Activated CD8-positive, alpha-beta memory T cell treated with anti-CD3 and anti-CD28 coated beads, Interleukin-2, amount 50 U/mL, for 1 hour (primary cell): ENCODE data around the gene HNRNPH1.

Experiments used
- DNase-seq: peaks from one replicate; pipeline ENCODE4 v3.0.0-alpha.2; 2020; ENCODE audit errors: extremely low read depth

HNRNPH1 gene

DNA sequence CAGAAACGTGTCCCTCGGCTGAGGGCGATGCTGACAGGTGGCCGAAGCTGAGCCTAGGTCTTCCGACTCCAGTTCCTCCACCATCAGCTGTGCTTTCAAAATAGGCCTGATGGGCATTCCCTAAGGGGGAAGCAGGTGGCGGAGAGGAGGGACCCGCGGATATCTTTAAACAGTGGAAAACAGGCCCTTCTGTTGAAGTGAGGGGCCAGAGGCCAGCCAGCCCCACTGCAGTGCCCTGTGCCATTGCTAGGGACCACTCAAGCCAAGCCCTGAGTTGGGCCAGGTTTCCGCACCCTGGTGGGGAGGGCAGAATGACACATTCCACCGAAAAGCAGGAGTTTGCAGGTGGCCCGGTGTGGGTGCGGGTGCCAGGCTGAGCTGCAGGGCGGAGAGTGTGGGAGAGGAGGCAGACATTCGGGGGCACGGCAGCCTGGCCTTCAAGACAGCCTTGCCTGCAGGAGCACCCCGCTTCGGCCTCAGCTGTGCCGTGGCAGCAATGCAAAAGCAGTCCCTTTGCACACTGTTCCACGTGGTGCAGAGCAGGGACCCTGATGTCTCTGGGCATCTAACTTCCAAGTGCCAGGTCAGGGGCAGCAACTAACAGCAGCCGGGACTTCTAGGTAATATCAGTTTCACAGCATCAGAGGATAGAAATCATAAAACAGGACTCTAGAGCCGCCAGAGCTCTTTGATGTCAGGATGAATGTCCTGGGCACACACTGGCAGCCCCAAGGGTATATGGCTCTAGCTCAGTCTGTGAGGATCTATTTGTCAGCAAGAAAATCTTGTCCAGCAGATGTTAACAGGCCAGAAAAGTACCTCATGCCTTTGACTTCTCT lies 17.2 kb downstream of the HNRNPH1 start:
- no peak for DNase-seq

DNA sequence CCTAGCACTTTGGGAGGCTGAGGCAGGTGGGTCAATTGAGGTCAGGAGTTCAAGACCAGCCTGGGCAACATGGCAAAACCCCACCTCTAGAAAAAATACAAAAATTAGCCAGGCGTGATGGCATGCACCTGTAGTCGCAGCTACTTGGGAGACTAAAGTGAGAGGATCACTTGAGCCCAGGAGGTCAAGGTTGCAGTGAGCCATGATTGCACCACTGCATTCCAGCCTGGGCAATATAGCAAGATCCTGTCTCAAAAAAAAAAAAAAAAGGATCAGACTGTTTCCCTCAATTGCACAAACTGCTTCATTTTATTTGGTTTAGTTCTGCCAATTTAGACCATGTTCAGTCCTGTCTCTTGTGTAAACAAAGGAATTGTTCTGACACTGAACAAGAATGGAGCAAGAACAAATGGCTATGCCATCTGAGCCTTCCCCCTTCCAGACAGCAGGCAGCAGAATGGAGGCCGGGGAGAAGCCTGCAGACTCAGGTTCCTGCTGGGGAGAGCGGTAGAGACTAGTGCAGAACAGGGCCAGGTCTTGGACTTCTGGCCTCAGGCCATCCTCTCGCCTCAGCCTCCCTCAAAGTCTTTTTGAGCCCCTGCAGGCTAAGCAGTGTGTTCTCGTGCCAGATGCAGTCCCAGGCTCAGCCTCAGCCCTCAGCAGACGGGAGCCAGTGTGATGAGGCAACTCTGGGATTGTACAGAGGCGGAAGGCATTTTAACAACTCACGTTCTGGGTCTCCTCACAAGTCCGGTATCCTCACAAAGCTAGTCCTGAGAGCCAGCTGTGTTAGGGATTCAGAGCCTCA lies 18.2 kb downstream of the HNRNPH1 start:
- no peak for DNase-seq

DNA sequence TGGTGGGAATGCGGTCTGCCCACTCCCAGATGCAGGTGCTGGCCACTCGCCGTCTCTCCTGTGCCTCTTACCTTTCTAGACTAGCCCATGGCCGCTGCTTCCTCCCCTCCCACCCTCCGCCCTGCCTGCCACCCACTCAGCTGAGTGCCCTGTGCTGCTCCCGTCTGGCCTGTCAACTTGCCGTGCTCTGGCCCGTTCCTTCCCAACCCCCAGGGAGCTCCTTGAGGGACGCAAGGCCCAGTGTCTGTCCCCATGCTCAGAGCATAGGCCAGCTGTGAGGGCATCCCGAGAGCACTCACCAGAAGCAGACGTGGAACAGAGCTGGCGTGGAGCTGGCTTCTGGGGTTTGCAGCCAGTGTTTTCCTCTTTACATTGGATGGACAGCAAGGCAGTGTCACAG lies 20.2 kb downstream of the HNRNPH1 start:
- no peak for DNase-seq

DNA sequence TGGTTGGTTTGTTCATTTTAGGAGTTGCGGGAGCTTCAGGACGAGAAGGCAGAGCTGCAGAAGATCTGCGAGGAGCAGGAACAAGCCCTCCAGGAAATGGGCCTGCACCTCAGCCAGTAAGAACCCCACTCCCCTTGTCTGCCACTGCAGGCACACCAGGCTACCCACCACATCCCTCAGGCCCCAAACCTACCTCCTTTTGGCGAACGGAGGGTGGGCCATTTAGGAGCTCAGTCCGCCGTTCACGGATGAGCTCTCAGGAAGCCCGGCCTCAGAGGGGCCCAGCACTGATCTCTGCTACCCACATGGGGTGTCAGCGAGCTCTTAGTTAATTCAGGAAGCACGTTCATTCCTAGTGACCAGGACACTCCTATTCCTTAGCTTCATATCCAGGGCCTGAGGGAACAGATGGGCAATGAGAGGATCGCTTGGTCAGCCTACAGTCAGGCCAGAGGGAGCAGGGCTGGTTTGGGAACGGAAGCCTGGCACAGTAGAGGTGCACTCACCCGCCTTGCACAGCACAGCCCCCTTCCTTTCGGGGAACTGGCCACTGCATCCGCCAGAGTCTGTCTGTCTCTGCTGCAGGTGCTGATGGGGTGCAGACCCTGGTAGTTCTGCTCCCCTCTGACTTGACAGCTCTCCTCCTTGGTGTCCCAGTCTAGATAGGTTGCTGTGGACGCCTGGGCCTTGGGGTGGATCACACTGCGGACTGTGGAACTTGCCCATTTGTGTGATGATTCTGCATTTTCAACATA lies 21.4 kb downstream of the HNRNPH1 start:
- DNase-seq: no peak

DNA sequence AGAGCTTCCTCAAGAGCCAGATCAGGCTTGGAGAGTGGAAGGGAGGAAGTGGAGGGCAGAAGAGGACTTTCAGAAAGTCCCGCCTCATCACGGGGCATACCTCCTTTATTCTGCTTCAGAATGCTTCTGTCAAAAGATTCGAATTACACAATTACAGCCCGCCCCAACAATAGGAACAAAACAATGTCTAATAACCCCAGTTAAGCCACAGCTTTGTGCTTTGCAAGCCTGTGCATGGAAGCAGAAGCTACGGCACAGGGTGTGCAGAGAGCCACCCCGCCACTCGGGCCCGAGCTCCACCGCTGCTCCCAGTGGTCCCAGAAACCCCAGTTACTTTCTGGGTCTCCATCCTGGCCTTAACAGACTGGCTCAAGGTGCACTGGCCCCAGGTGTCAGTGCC lies 23.5 kb downstream of the HNRNPH1 start:
- DNase-seq: no peak

DNA sequence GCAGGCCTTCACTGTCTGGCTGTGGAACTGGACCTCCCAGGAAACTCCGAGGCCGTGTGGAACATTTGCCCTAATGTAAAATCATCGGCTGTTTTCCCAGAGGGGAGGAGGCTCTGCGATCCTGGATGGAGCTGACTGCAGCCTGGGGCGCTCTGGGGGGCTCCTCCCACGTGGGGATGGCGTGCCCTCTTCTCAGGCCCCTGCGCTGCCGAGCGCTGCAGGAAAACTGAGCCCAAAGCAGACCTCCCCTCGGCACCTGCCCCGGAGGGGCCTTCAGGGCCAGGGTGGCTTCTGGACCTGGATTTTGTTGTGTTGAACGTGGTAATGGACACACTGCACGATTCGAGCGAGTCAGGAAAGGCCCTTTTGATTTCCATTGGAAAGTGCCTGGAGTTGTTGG lies 23.9 kb downstream of the HNRNPH1 start:
- DNase-seq: no peak

DNA sequence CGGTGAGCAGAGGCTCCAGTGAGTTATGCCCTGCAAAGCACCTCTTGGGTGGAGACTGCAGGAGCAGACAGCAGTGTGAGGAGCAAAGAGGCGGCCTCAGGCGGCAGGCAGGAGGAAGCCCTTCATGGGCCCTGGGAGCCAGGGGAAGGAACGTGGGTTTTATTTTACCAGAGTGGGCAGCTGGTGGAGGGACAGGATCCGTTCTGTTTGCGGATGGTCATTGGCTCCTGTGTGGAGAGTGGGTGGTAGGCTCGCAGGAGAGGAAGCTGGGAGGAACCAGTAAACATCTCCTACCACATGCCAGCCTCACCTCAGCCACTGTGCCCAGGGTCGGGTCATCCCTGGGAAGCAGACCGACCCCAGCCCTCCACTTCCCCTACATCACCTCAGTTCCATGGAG lies 24.4 kb downstream of the HNRNPH1 start:
- no peak for DNase-seq

DNA sequence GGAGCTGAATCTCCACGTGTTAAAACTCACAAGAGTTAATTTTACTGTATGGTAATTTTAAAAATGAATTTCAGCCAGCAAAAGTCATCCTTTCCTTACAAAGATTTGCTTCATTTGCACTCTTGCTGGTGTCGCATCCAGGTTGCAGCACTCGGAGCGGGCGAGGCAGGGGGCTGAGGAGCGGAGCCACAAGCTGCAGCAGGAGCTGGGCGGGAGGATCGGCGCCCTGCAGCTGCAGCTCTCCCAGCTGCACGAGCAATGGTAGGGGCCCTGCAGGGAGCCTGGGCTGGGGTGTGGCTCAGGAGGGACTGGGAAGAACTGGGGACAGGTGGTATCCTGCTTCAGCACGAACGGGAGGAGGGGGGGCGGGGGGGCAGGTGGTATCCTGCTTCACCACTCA lies 27.1 kb downstream of the HNRNPH1 start:
- no peak for DNase-seq

DNA sequence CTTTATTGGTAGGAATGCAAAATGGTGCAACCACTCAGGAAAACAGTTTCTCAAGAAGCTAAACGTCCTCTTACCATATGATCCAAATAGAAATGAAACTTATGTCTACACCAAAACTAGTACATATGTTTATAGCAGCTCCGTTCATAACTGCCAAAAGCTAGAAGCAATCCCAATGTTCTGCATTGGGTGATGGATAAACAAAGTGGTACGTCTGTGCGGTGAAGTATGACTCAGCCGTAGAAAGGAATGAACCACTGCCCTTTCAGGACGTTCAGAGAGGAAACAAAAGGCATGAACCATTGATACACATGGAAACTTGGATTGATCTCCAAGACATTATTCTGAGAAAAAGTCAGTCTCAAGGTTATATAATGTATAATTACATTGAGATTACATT lies 27.6 kb downstream of the HNRNPH1 start:
- DNase-seq: no peak

DNA sequence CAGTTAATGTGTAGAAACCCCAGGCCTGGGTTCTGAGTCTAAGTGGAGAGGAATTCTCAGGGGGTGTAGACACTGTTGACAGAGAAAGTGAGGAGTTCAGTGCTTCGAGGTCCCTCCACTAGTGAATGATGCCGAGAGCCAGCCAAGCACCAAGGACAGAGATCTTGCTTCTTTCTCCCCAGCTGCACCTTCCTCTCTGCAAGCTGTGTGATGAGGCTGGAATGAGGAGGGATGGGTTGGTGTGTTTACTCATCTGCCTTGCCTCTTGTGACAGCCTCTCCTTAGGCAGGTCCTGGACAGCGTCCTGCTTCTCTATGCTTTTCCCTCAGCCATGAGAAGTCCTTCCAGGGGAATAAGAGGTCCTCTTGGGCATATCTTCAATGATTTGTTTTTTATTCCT lies 35.3 kb downstream of the HNRNPH1 start:
- DNase-seq: no peak

DNA sequence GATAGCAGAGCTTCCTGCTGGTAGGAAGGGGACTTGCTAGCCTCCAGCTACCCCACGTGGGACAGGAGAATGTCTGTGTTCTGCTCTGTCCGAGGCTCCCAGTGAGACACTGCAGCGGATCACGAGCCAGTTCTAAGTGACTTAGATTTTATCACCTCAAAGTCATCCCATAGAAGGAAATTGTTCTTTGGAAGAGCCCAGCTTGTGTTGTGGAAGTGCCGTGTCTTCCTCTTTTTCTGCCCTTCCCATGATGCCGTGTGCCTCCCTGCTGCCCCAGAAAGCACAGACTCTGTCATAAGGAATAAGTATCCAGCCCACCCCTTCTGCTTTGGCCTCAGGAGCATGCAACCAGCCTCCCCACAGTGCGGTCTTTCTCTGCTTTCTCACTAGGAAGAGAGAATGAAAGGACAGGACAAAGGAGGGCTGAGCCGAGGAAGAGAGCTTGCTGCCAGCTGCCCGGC lies 37.5 kb downstream of the HNRNPH1 start:
- DNase-seq: no peak

DNA sequence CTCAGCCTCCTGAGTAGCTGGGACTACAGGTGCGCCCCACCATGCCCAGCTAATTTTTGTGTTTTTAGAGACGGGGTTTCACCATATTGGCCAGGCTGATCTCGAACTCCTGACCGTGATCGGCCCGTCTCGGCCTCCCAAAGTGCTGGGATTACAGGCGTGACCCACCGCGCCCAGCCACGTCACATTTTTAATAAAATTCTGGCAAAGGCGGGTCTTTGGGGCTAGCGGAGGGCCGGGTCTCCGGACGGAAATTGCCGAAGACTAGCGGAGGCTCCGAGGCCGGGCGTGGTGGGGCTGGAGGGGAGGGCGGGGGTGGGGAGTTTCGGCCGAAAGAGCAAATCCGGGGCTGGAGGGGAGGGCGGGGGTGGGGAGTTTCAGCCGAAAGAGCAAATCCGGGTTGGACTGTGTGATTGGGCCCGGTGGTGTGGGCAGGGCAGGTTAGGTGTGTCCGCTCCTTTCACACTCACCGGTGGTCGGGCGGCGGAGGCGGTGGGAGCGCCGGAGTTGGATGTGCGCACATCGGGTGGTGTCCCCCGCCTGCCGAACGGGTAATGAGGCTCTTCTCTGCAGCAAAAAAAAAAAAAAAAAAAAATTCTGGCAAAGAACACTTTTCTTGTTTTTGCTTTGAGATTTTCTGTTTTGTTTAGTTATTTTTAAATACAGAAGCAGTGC lies 46.0 kb downstream of the HNRNPH1 start:
- DNase-seq: no peak

DNA sequence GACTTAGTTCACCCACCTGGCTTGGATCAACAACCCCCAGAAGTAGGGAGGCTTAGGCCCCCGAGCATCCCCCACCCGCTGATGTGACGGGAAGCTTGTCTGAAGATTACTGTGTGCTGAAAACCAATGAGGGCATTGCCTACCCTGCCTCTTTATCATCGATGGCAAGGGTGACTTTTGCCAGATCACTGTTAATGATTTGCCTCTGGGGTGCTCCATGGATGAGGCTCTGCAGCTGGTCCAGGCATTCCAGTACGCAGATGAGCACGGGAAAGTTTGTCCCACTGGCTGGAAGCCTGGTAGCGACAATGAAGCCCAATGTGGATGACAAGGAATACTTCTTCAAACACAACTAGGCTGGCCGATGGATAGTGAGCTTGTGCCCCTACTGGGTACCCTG lies 51.1 kb downstream of the HNRNPH1 start:
- no peak for DNase-seq

DNA sequence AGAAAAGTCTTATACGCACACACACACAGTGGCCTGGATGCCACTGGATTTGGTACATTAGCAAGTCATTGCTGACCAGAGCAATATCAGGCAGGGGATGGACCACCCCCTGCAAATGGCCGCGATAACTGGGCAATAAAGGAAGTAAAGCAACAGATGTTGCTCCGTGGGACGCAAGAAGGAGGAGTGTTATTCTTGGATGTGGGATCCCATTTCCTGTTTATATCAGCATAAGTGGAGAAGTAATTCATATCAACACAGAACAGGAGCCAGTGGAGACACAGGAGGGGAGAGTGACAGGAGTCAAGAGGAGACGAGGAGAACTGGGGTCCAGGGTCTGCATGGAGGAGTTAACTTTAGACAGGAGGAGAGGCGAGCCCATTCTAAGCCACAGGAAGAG lies 54.8 kb downstream of the HNRNPH1 start:
- DNase-seq: no peak

DNA sequence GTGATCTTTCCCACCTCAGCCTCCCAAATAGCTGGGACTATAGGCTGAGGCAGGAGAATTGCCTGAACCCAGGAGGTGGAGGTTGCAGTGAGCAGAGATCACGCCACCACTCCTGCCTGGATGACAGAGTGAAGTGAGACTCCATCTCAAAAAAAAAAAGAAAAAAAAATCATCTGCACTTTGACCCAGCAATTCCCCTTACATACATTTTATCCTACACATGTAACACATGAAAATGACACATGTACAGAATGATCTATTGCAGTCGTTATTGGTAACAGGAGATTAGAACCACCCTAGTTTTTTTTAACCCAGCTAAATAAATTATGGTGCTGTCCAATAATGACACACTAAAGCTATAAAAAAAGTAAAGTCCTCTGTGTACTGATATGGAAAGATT lies 58.9 kb downstream of the HNRNPH1 start:
- no peak for DNase-seq
